Mesothelial cell of epicardium (in vitro differentiated cells): Measurements from ENCODE around the gene TUBGCP2. TPM values are rescaled to one million over a fixed set of nuclear protein-coding genes. Genes with fewer than 3 reads are reported as not detected.

ENCODE experiments used
- DNase-seq, 2 experiments: peaks; one replicate each; pipeline ENCODE4 v3.0.0; 2021; ENCODE audit warnings: low spot score in 2 of 2; ENCODE audit not compliant: unreplicated experiment in 2 of 2
- H3K27ac Mint-ChIP-seq: 2 replicates; pipeline ENCODE4 v1.8.0; 2021; ENCODE audit warnings: mixed read lengths
- H3K27me3 Mint-ChIP-seq: 2 replicates; pipeline ENCODE4 v1.8.0; 2021; ENCODE audit warnings: low read depth, mixed read lengths
- H3K36me3 Mint-ChIP-seq: 2 replicates; pipeline ENCODE4 v1.8.0; 2021; ENCODE audit warnings: mixed read lengths
- H3K4me1 Mint-ChIP-seq: 2 replicates; pipeline ENCODE4 v1.8.0; 2021; ENCODE audit warnings: mixed read lengths
- H3K4me3 Mint-ChIP-seq: 2 replicates; pipeline ENCODE4 v1.8.0; 2021; ENCODE audit warnings: mild to moderate bottlenecking, moderate library complexity, mixed read lengths
- H3K9me3 Mint-ChIP-seq: 2 replicates; pipeline ENCODE4 v1.8.0; 2021; ENCODE audit warnings: mixed read lengths
- CTCF ChIP-seq: fragments of 200-600 bp; sonication (generic); IDR thresholded peaks from one replicate; pipeline ENCODE4 v1.5.0; 2021; ENCODE audit warnings: antibody characterized with exemption; ENCODE audit not compliant: unreplicated experiment
- total RNA-seq: library from RNA; stranded (reverse); gene quantifications from 3 replicates; pipeline ENCODE4 v1.2.1, GENCODE V29; 2021

TUBGCP2 gene
- total RNA-seq, 1 donor from 2014 or later: 69.6 TPM

GRCh38 chr10:133315847-133316246, 7.2 kb upstream of the TUBGCP2 start:
- Mint-ChIP-seq H3K36me3 (peaks cover 2% of the 10 kb centered on the region), H3K27ac (no peak overlapping the region), H3K4me3 (no peak overlapping the region), H3K4me1 (no peaks in the 10 kb centered on the region), H3K9me3 (peaks cover 4% of the 10 kb centered on the region), H3K27me3 (peaks cover 19% of the 10 kb centered on the region)
- TF ChIP-seq CTCF: no peak
- no peak for DNase-seq

DNA sequence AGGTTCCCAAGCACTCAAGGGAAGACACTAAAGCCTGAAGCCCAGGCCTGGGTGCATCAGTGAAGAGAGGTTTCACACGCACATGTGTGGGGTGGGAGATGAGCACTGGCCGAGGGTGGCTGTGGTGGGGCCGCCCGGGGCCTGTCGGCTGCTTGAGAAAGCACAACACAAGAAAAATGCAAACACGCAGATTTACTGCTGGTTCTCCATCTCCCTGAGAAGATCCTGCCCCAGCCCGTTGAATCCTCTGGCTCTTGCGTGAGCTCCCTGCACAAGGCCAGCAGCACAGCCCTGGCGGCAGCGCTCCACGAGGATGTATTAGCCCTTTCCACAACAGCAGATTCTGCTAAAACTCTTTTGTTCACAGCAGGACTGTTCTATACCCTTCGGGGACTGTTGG, 6.2 kb upstream of the TUBGCP2 start:
- Mint-ChIP-seq H3K9me3 (no peaks in the 10 kb centered on the region), H3K27me3 (peaks cover 14% of the 10 kb centered on the region), H3K36me3 (peaks cover 5% of the 10 kb centered on the region), H3K27ac (no peak overlapping the region), H3K4me3 (no peak overlapping the region), H3K4me1 (no peaks in the 10 kb centered on the region)
- DNase-seq: no peak
- TF ChIP-seq CTCF: no peak

- Mint-ChIP-seq H3K4me1 (no peaks in the 10 kb centered on the region), H3K4me3 (no peak overlapping the region), H3K36me3 (peaks cover 5% of the 10 kb centered on the region), H3K27me3 (no peaks in the 10 kb centered on the region), H3K27ac (no peak overlapping the region), H3K9me3 (no peaks in the 10 kb centered on the region)
- DNase-seq: no peak
- TF ChIP-seq CTCF: no peak
Measured at GRCh38 chr10:133313192-133313591, 4.5 kb upstream of the TUBGCP2 start.

DNA sequence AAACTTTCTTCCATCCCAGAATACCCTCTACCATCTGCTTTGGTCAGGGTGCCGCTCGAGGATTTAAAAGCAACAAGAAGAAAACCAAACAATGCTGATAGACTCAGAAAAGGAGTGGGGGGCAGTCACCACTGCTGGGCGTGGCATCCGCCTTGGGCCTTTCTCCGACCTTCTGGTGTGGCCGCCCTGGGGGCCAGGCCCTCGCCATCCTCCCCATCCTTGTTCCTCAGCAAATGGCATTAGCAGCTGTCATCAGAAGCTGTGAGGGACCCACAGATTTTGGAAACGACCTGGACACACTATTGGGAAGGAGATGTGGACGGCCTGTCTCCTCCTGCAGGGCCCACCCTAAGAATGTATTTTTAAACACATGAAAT, 4.1 kb upstream of the TUBGCP2 start:
- Mint-ChIP-seq H3K27ac (no peak overlapping the region), H3K9me3 (no peaks in the 10 kb centered on the region)
- no peak for DNase-seq

GRCh38 chr10:133312016-133312768, 3.5 kb upstream of the TUBGCP2 start:
- H3K4me3 Mint-ChIP-seq: no peak overlapping the region
- H3K27me3 Mint-ChIP-seq: no peaks in the 10 kb centered on the region
- H3K9me3 Mint-ChIP-seq: no peaks in the 10 kb centered on the region
- no peak overlapping the region for H3K27ac Mint-ChIP-seq
- H3K4me1 Mint-ChIP-seq: peaks cover 5% of the 10 kb centered on the region
- no peak for TF ChIP-seq CTCF
- no peak for DNase-seq
- H3K36me3 Mint-ChIP-seq: peaks cover 5% of the 10 kb centered on the region

More for the DNA sequence above, 4.1 kb upstream of the TUBGCP2 start:
- Mint-ChIP-seq H3K36me3 (peaks cover 5% of the 10 kb centered on the region), H3K27me3 (no peaks in the 10 kb centered on the region), H3K4me3 (no peak overlapping the region), H3K4me1 (peaks cover 2% of the 10 kb centered on the region)
- no peak for TF ChIP-seq CTCF
